Vagina (tissue), 2 donors: ENCODE measurements around the gene PACS2. TPM values are rescaled to one million over a fixed set of nuclear protein-coding genes. Genes with fewer than 3 reads are reported as not detected.

Experiments
- DNase-seq, 2 donors: peaks; one replicate each; pipeline ENCODE4 v3.0.0-alpha.2; 2017; ENCODE audit errors: extremely low spot score in 2 of 2
- H3K27ac ChIP-seq: fragments of 200-600 bp; sonication (generic); one replicate; pipeline ENCODE4 v1.5.1; 2019
- H3K27me3 ChIP-seq: fragments of 200-600 bp; sonication (generic); one replicate; pipeline ENCODE4 v1.5.1; 2019
- H3K36me3 ChIP-seq, 2 donors: fragments of 200-600 bp; sonication (generic); one replicate each; pipeline ENCODE4 v1.5.1; 2017 to 2019
- H3K4me1 ChIP-seq: fragments of 200-600 bp; sonication (generic); one replicate; pipeline ENCODE4 v1.5.1; 2019
- H3K4me3 ChIP-seq, 2 donors: fragments of 200-600 bp; sonication (generic); 1 replicate in 1 of 2; 2 replicates in 1 of 2; pipeline ENCODE4 v1.5.1; 2016 to 2019
- H3K9me3 ChIP-seq: fragments of 200-600 bp; sonication (generic); one replicate; pipeline ENCODE4 v1.5.1; 2019
- CTCF ChIP-seq, 3 experiments: fragments of 450-650 bp in 2 of 3; fragments of 200-600 bp in 1 of 3; sonication (generic) in 1 of 3; IDR thresholded peaks; one replicate each; pipeline ENCODE4 v1.5.1; 2017 to 2019; ENCODE audit warnings: antibody characterized with exemption in 3 of 3, mild to moderate bottlenecking in 2 of 3, moderate library complexity in 2 of 3
- POLR2A ChIP-seq, 2 donors: fragments of 450-650 bp; IDR thresholded peaks; one replicate each; pipeline ENCODE4 v1.6.1; 2017; ENCODE audit warnings: antibody characterized with exemption in 2 of 2, mild to moderate bottlenecking in 2 of 2, moderate library complexity in 2 of 2
- POLR2AphosphoS5 ChIP-seq, 2 donors: sonication (generic); formaldehyde crosslinking; IDR thresholded peaks; one replicate each; pipeline ENCODE4 v1.9.0; 2017; ENCODE audit warnings: antibody characterized with exemption in 2 of 2, mild to moderate bottlenecking in 2 of 2, low read depth in 1 of 2; ENCODE audit not compliant: insufficient read depth in 1 of 2
- intact Hi-C: fragments of 100-400 bp; cut with DNase I; formaldehyde crosslinking; loops from one replicate; pipeline ENCODE4 v1.15.1; 2023
- total RNA-seq: library from RNA; depleted of rRNA; stranded (reverse); fragments of >200 nt; gene quantifications from one replicate; pipeline ENCODE4 v1.2.3, GENCODE V29; 2016

Gene PACS2
- total RNA-seq, 1 donor from 2014 or later: 64.8 TPM

GRCh38 chr14:105383083-105383730 lies 68.7 kb downstream of the PACS2 start:
- TF ChIP-seq POLR2A (IDR thresholded peaks at IDR 0.05) (no peak), POLR2AphosphoS5 (IDR thresholded peaks at IDR 0.05; ENCODE audit: insufficient read depth in 1 of 2, low read depth in 1 of 2) (no peak), CTCF (IDR thresholded peaks at IDR 0.05) (no peak)
- Histone ChIP-seq H3K4me3 (no peak overlapping the region), H3K9me3 (no peaks in the 10 kb centered on the region), H3K36me3 (peaks cover 0 to 40% of the 10 kb centered on the region in 2 donors), H3K4me1 (no peaks in the 10 kb centered on the region), H3K27me3 (no peaks in the 10 kb centered on the region), H3K27ac (no peak overlapping the region)
- no peak for DNase-seq
- intact Hi-C loops: no loop called here

- DNase-seq: no peak
- H3K4me3 ChIP-seq: no peak overlapping the region
- TF ChIP-seq POLR2AphosphoS5 (IDR thresholded peaks at IDR 0.05; ENCODE audit: insufficient read depth in 1 of 2, low read depth in 1 of 2) (no peak), CTCF (IDR thresholded peaks at IDR 0.05) (no peak), POLR2A (IDR thresholded peaks at IDR 0.05) (no peak)
- peaks cover 0 to 40% of the 10 kb centered on the region in 2 donors for H3K36me3 ChIP-seq
- no peaks in the 10 kb centered on the region for H3K27me3 ChIP-seq
- intact Hi-C loops: no loop called here
- H3K27ac ChIP-seq: no peak overlapping the region
- H3K9me3 ChIP-seq: no peaks in the 10 kb centered on the region
- no peaks in the 10 kb centered on the region for H3K4me1 ChIP-seq
These were observed 69.6 kb downstream of the PACS2 start for GRCh38 chr14:105384041-105384557.

- Histone ChIP-seq H3K27me3 (no peaks in the 10 kb centered on the region), H3K9me3 (no peaks in the 10 kb centered on the region), H3K36me3 (peaks cover 0 to 40% of the 10 kb centered on the region in 2 donors), H3K27ac (no peak overlapping the region), H3K4me3 (no peak overlapping the region), H3K4me1 (no peaks in the 10 kb centered on the region)
- DNase-seq: no peak
- TF ChIP-seq CTCF (IDR thresholded peaks at IDR 0.05) (no peak), POLR2AphosphoS5 (IDR thresholded peaks at IDR 0.05; ENCODE audit: insufficient read depth in 1 of 2, low read depth in 1 of 2) (no peak), POLR2A (IDR thresholded peaks at IDR 0.05) (no peak)
- intact Hi-C loops: no loop called here
These were observed 70.2 kb downstream of the PACS2 start for GRCh38 chr14:105384605-105385321.

- Histone ChIP-seq H3K27me3 (no peaks in the 10 kb centered on the region), H3K27ac (no peak overlapping the region), H3K36me3 (peaks cover 0 to 40% of the 10 kb centered on the region in 2 donors), H3K9me3 (no peaks in the 10 kb centered on the region), H3K4me1 (no peaks in the 10 kb centered on the region), H3K4me3 (no peak overlapping the region)
- intact Hi-C loops: no loop called here
- TF ChIP-seq POLR2AphosphoS5 (IDR thresholded peaks at IDR 0.05; ENCODE audit: insufficient read depth in 1 of 2, low read depth in 1 of 2): no peak
- no peak for TF ChIP-seq CTCF (IDR thresholded peaks at IDR 0.05)
- no peak for TF ChIP-seq POLR2A (IDR thresholded peaks at IDR 0.05)
- DNase-seq: no peak
These were observed 70.7 kb downstream of the PACS2 start for GRCh38 chr14:105385322-105385637.
